NCI-H146 treated with DMSO at 0.1 percent for 48 hours (cell line): Measurements from ENCODE around the gene IFITM2.
A peak's percentile ranks its signal among the peaks of the same experiment; 100 is the strongest.
"Not testable (repeated sequence)": the region's sequence is repeated elsewhere in the genome, so short reads cannot be mapped to it uniquely, and the experiment has no call there.

Source experiments
- DNase-seq: peaks from one replicate; lab custom pipeline; 2025; ENCODE audit not compliant: unreplicated experiment; lab: John Stamatoyannopoulos, UW

Gene IFITM2

GRCh38 chr11:307766-308708, at the start of gene IFITM2:
Gene IFITM2, plus strand, starts transcription at chr11:307816. Its CDS starts 377 bp downstream, at chr11:308193.
- DNase-seq: not testable (repeated sequence)

DNA sequence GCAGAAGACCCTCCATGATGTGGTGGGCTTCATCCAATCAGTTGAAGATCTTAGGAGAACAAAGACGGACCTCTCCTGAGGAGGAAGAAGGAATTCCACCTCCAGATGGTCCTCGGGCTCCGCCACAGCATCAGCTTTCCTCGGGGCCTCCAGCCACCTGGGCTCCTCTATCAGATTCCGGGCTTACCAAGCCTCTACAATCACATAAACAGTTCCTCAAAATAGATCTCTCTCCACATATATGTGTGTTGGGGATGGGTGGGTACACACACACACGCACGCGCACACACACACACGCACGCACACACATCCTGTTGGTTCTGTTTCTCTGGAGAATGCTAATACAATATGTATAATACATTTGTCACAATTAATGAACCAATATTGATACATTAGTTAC, 48.2 kb upstream of the IFITM2 start:
- no peak for DNase-seq

DNA sequence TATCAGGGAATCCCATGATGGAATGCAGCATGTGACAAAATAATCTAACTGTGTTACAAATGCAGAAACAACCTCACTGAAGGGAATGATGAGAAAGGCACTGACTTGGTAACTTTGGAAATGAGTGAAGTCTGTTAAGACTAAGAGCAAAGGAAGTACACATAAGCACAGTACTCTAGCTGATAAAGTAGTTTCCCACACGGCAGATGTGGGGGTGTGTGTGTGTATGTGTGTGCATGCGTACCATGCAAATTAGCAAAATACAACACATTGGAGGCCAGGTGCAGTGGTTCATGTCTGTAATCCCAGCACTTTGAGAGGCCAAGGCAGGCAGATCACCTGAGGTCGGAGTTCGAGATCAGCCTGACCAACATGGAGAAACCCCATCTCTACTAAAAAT, 46.0 kb upstream of the IFITM2 start:
- DNase-seq: no peak

GRCh38 chr11:266676-267439, 40.8 kb upstream of the IFITM2 start:
- no peak for DNase-seq

GRCh38 chr11:267491-267994, 40.1 kb upstream of the IFITM2 start:
- no peak for DNase-seq

DNA sequence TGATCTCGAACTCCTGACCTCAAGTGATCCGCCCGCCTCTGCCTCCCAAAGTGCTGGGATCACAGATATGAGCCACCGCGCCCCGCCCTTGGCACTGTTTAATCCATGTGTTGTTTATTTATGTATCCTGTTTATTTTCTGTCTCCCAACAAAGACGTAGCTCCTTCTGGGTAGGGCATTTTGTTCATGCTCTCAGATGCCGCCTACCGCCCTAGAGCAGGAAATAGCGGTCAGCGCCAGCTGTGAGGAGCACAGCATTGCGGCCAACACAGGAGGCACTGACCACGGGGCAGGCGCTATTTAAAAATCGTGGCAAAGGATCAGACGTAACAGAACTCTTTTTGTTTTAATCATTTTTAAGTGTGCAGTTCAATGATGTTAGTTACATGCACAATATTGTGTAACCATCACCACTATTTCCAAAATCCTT, 38.9 kb upstream of the IFITM2 start:
- peak; percentile 3 for DNase-seq

GRCh38 chr11:269146-269890, 38.3 kb upstream of the IFITM2 start:
- no peak for DNase-seq

DNA sequence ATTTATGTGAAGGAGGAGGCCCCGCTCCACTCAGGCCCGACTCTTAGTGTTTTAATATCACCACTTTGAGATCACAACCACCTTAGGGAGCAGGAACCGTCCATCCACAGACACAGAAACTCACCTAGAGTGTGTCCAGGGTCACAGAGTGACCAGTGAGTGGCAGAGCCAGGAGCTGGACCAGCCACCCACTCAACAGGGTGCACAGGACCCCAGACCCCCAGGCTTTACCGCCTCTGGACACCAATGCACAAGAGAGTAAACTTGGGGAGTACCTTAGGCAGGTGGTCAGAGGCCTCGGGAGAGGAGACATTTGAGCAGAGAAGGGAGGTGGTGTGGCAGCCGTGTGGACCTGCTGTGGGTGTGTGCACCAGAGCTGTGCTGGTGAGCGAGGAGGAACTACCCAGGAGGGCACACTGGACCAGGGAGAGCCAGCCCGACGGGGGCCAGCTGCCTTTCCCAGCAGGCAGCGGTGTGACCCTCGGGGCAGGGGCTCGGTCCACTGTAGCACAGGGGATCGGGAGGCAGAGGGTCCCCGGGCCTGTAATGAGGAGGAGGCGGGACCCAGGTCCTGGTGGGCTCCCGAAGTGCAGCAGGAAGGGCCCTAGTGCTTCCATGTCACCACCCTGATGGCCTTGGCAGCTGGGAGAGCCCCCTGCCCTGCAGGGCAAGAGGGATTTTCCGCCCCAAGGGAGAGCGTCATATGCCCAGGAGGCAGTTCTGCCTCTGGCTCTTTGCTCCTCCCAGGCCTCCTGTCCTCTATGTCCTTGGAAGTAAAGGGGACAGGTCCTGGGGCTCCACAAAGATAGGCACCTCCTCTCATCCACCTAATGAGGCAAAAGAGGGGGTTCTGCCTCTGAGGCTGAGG, 36.9 kb upstream of the IFITM2 start:
- no peak for DNase-seq

- no peak for DNase-seq
Measured at GRCh38 chr11:271319-271715, 36.3 kb upstream of the IFITM2 start.

- no peak for DNase-seq
Measured at GRCh38 chr11:272195-272930, 35.3 kb upstream of the IFITM2 start.

DNA sequence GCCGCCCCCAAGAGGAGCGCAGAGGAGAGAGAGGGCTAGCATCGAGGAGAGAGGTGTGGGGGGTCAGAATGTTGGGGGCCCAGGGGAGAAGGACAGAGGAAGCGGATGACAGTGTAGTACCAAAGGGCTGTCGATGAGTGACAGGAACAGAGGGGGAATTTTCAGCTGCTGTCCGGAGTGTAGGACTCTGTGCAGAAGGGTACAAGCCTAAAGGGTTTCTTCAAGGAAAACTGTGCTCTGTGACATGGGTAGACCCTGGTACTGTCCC, 34.8 kb upstream of the IFITM2 start:
- DNase-seq: no peak

GRCh38 chr11:276219-276618, 31.4 kb upstream of the IFITM2 start:
- no peak for DNase-seq

DNA sequence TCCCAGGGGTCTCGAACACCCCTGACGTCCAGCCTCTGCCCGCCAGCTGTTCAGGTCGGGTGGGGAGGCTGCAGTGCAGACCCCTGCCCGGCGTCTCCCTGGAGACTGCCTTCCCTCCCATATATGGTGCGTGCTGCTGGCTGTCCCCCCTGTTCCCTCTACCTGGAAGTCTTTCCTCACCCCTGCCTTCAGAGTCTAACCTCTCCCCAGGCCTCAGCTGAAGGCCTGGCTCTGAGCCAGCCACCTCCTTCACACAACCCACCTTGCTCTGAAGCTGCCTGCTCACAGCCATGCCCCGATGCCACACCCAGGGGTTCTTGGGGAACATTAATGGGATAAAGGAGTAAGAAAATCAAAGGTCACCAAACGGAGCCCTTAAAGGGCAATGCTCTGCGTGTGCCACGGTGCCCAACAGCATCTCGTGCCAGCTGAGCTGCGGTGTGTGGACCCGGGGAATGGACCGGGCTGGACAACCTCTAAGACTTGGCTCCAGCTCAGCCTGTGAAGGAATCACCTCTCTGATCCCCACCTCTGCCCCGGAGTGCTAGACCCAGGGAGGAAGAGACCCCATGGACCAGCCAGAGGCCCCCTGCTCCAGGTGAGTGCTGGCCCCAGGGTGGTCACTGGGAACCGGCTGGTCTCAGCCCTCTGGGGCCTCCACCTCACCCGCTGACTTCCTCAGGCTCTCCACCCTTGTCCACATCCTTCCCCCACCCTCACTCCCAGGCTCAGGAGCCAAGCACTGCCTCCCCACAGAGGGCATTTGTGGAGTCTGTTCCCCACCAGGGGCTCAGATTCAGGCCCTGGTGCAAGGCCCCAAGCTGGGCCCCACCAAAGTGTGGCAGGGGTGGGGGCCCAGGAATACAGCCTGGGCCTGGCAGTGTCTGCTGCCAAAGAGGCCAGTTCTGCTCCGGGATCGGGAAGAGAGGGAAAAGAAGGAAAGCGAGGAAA, 29.3 kb upstream of the IFITM2 start, which contains the start of gene NLRP6:
TSS of gene NLRP6 (plus strand) at position 407 of the 951 bp plus-strand sequence. CDS start at position 570, 163 bp downstream.
- DNase-seq: no peak

DNA sequence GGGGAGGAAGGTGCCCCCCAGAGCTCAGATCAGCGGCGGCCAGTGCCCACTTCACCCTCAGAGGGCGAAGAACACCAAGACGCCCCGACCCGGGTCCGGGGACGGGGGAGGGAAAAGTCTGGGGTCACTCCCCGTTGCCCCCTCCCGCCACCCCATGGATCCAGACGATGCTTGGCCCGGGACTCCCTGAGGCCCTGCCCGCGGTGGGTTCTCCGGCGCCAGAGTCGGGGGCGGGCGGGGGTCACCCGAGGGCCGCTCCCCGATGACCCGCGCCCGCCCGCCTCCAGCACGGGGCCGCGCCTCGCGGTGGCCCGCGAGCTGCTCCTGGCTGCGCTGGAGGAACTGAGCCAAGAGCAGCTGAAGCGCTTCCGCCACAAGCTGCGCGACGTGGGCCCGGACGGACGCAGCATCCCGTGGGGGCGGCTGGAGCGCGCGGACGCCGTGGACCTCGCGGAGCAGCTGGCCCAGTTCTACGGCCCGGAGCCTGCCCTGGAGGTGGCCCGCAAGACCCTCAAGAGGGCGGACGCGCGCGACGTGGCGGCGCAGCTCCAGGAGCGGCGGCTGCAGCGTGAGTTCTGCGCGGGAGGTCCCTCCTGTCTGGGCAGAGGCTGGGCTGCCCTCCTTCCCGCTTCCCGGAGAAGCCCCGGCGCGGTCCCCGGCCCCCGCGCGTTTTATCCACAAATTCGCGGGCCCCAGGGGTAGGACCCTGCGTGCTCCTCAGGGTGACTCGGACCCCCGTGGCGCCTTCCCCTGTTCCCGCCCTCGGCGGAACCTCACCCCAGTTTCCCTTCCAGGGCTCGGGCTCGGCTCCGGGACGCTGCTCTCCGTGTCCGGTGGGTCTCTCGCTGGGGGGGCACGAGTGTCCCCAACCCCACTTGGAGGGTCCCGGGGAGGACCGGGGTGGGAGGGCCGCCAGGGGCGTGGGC, 28.3 kb upstream of the IFITM2 start:
- DNase-seq: no peak

GRCh38 chr11:279966-280705, 27.5 kb upstream of the IFITM2 start:
- DNase-seq: no peak

DNA sequence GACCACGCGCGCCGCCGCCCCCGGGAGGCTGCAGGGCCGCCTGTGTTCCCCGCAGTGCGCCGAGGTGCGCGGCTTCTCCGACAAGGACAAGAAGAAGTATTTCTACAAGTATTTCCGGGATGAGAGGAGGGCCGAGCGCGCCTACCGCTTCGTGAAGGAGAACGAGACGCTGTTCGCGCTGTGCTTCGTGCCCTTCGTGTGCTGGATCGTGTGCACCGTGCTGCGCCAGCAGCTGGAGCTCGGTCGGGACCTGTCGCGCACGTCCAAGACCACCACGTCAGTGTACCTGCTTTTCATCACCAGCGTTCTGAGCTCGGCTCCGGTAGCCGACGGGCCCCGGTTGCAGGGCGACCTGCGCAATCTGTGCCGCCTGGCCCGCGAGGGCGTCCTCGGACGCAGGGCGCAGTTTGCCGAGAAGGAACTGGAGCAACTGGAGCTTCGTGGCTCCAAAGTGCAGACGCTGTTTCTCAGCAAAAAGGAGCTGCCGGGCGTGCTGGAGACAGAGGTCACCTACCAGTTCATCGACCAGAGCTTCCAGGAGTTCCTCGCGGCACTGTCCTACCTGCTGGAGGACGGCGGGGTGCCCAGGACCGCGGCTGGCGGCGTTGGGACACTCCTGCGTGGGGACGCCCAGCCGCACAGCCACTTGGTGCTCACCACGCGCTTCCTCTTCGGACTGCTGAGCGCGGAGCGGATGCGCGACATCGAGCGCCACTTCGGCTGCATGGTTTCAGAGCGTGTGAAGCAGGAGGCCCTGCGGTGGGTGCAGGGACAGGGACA, 26.7 kb upstream of the IFITM2 start:
- DNase-seq: no peak
